Mucosa of rectum (tissue), 2 donors: Measurements from ENCODE around the gene STOX2.
"Not testable (repeated sequence)": the region's sequence is repeated elsewhere in the genome, so short reads cannot be mapped to it uniquely, and the experiment has no call there.

Experiments
- H3K27ac ChIP-seq, 2 donors: one replicate each; pipeline ENCODE4 v1.7.0; 2013; ENCODE audit warnings: inconsistent platforms in 2 of 2, low read depth in 2 of 2, low read length in 2 of 2
- H3K27me3 ChIP-seq, 2 donors: one replicate each; pipeline ENCODE4 v1.7.0; 2013; ENCODE audit warnings: low read length in 2 of 2; ENCODE audit not compliant: control insufficient read depth in 2 of 2, insufficient read depth in 2 of 2
- H3K36me3 ChIP-seq, 2 donors: one replicate each; pipeline ENCODE4 v1.7.0; 2013; ENCODE audit warnings: low read length in 2 of 2; ENCODE audit not compliant: control insufficient read depth in 2 of 2, insufficient read depth in 2 of 2
- H3K4me1 ChIP-seq, 2 donors: one replicate each; pipeline ENCODE4 v1.7.0; 2013; ENCODE audit warnings: low read length in 2 of 2, mild to moderate bottlenecking in 1 of 2; ENCODE audit not compliant: control insufficient read depth in 2 of 2, insufficient read depth in 2 of 2
- H3K4me3 ChIP-seq, 2 donors: one replicate each; pipeline ENCODE4 v1.7.0; 2013; ENCODE audit warnings: low read length in 2 of 2
- H3K9ac ChIP-seq, 2 donors: one replicate each; pipeline ENCODE4 v1.7.0; 2013; ENCODE audit warnings: low read length in 2 of 2, low read depth in 1 of 2, mild to moderate bottlenecking in 1 of 2
- H3K9me3 ChIP-seq, 2 donors: one replicate each; pipeline ENCODE4 v1.7.0; 2013; ENCODE audit warnings: low read length in 2 of 2; ENCODE audit not compliant: control insufficient read depth in 2 of 2
- donor health status: healthy.
- donor health status: Normal muscosa, but diverticular disease.

Gene STOX2

GRCh38 chr4:183934761-183935160, 29.7 kb downstream of the STOX2 start:
- no peaks in the 10 kb centered on the region for H3K4me1 ChIP-seq
- H3K36me3 ChIP-seq, result no peaks in the 10 kb centered on the region
- H3K4me3 ChIP-seq, result no peak overlapping the region
- no peaks in the 10 kb centered on the region for H3K27me3 ChIP-seq
- H3K9ac ChIP-seq, result no peak overlapping the region
- H3K27ac ChIP-seq, result no peak overlapping the region
- no peaks in the 10 kb centered on the region for H3K9me3 ChIP-seq

GRCh38 chr4:183935355-183936005, 30.4 kb downstream of the STOX2 start:
- Histone ChIP-seq H3K9me3 (no peaks in the 10 kb centered on the region), H3K36me3 (no peaks in the 10 kb centered on the region), H3K4me1 (no peaks in the 10 kb centered on the region), H3K4me3 (no peak overlapping the region), H3K27ac (no peak overlapping the region), H3K9ac (no peak overlapping the region), H3K27me3 (no peaks in the 10 kb centered on the region)

GRCh38 chr4:183936047-183936446, 30.9 kb downstream of the STOX2 start:
- no peak overlapping the region for H3K27ac ChIP-seq
- no peaks in the 10 kb centered on the region for H3K36me3 ChIP-seq
- no peaks in the 10 kb centered on the region for H3K27me3 ChIP-seq
- H3K9me3 ChIP-seq, result no peaks in the 10 kb centered on the region
- H3K9ac ChIP-seq, result no peak overlapping the region
- no peaks in the 10 kb centered on the region for H3K4me1 ChIP-seq
- no peak overlapping the region for H3K4me3 ChIP-seq

- H3K4me1 ChIP-seq, result no peaks in the 10 kb centered on the region
- no peaks in the 10 kb centered on the region for H3K36me3 ChIP-seq
- H3K9ac ChIP-seq, result no peak overlapping the region
- H3K4me3 ChIP-seq, result no peak overlapping the region
- H3K27ac ChIP-seq, result no peak overlapping the region
- no peaks in the 10 kb centered on the region for H3K9me3 ChIP-seq
- H3K27me3 ChIP-seq, result no peaks in the 10 kb centered on the region
Measured at GRCh38 chr4:183936574-183937345, 31.7 kb downstream of the STOX2 start.

- Histone ChIP-seq H3K36me3 (no peaks in the 10 kb centered on the region), H3K27ac (no peak overlapping the region), H3K4me1 (no peaks in the 10 kb centered on the region), H3K9me3 (no peaks in the 10 kb centered on the region), H3K4me3 (no peak overlapping the region), H3K9ac (no peak overlapping the region), H3K27me3 (no peaks in the 10 kb centered on the region)
Measured at GRCh38 chr4:183940864-183941263, 35.8 kb downstream of the STOX2 start.

- Histone ChIP-seq H3K27me3 (no peaks in the 10 kb centered on the region), H3K4me1 (no peaks in the 10 kb centered on the region), H3K9ac (no peak overlapping the region), H3K9me3 (no peaks in the 10 kb centered on the region), H3K27ac (no peak overlapping the region), H3K4me3 (no peak overlapping the region), H3K36me3 (no peaks in the 10 kb centered on the region)
Measured at GRCh38 chr4:183941964-183942363, 36.9 kb downstream of the STOX2 start.

GRCh38 chr4:183945741-183946140, 40.6 kb downstream of the STOX2 start:
- no peak overlapping the region for H3K4me3 ChIP-seq
- no peak overlapping the region for H3K27ac ChIP-seq
- H3K9ac ChIP-seq, result no peak overlapping the region
- no peaks in the 10 kb centered on the region for H3K9me3 ChIP-seq
- no peaks in the 10 kb centered on the region for H3K4me1 ChIP-seq
- no peaks in the 10 kb centered on the region for H3K27me3 ChIP-seq
- no peaks in the 10 kb centered on the region for H3K36me3 ChIP-seq

- Histone ChIP-seq H3K27ac (no peak overlapping the region), H3K4me1 (no peaks in the 10 kb centered on the region), H3K9ac (no peak overlapping the region), H3K9me3 (no peaks in the 10 kb centered on the region), H3K4me3 (no peak overlapping the region), H3K27me3 (no peaks in the 10 kb centered on the region), H3K36me3 (no peaks in the 10 kb centered on the region)
Measured at GRCh38 chr4:183950536-183950935, 45.4 kb downstream of the STOX2 start.

GRCh38 chr4:183952652-183953051, 47.5 kb downstream of the STOX2 start:
- H3K9me3 ChIP-seq, H3K9ac ChIP-seq, H3K4me1 ChIP-seq, H3K36me3 ChIP-seq, H3K27me3 ChIP-seq, H3K27ac ChIP-seq, H3K4me3 ChIP-seq: not testable (repeated sequence)

- H3K27ac ChIP-seq, result no peak overlapping the region
- peak overlapping the region in 1 of 2 donors; percentile 3 for H3K4me3 ChIP-seq
- H3K9me3 ChIP-seq, result no peaks in the 10 kb centered on the region
- H3K36me3 ChIP-seq, result no peaks in the 10 kb centered on the region
- no peak overlapping the region for H3K9ac ChIP-seq
- no peaks in the 10 kb centered on the region for H3K27me3 ChIP-seq
- H3K4me1 ChIP-seq, result peaks cover 0 to 3% of the 10 kb centered on the region in 2 donors
Measured at GRCh38 chr4:183959319-183960045, 54.4 kb downstream of the STOX2 start.
